A549 (cell line): ENCODE measurements around the gene SYNE2.

Experiments
- CTCF ChIP-seq: fragments of >200 bp; sonication (Bioruptor Twin); formaldehyde crosslinking; IDR thresholded peaks from 3 replicates; pipeline ENCODE4 v1.5.1; 2016
- HDAC2 ChIP-seq: fragments of 200-600 bp; sonication (generic); IDR thresholded peaks from 2 replicates; pipeline ENCODE4 v1.6.1; 2016
- RCOR1 ChIP-seq: fragments of 150-350 bp; IDR thresholded peaks from 2 replicates; pipeline ENCODE4 v1.6.1; 2014; ENCODE audit warnings: antibody characterized with exemption, low read length, low read depth
- TP53 ChIP-seq: fragments of 250-450 bp; sonication (Bioruptor Pico); IDR thresholded peaks from 2 replicates; pipeline ENCODE4 v1.5.0; 2021; ENCODE audit warnings: mild to moderate bottlenecking, moderate library complexity

GRCh38 chr14:64184103-64184729, 331.4 kb downstream of the SYNE2 start:
- TF ChIP-seq HDAC2 (no peak), CTCF (no peak), TP53 (CRISPR knock-in tag) (no peak), RCOR1 (no peak)
